ENCODE measurements around the gene BRAT1. TPM values are rescaled to one million over a fixed set of nuclear protein-coding genes. Genes with fewer than 3 reads are reported as not detected.
"Not testable (repeated sequence)": the region's sequence is repeated elsewhere in the genome, so short reads cannot be mapped to it uniquely, and the experiment has no call there.

The BRAT1 gene
- total RNA-seq, 2 donors from 2014 or later = 42.1 to 42.7 TPM

DNA sequence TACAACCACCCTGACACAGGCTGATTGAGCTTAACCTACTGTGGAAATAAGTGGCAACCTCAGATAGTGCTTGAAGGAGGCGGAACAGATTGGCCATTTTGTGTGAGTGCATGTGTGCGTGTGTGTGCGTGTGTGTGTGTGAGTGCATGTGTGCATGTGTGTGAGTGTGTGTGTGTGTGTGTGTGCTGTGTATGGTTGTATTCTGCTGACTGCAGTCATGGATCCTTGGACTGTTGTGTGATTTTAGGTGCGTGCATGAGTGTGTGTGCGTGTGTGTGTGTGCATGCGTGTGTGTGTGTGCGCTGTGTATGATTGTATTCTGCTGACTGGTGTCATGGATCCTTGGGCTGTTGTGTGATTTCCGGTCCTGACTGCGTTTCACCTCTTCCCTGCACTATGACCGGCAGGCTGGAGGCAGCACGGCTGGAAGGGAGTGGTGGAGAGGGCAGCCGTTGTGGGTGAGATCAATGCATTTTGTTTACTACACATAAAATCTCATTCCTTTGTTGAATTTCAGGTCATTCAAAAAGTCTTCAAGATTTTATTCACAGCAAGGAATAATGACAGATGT, 9.7 kb upstream of the BRAT1 start:
- Histone ChIP-seq H3K36me3 (ENCODE audit: control insufficient read depth, insufficient read depth, low read length) (peaks cover 7% of the 10 kb centered on the region), H3K9ac (ENCODE audit: extremely low read depth, low read length, poor library complexity, severe bottlenecking) (no peak overlapping the region), H3K27ac (ENCODE audit: low read depth, low read length) (no peak overlapping the region), H3K4me3 (ENCODE audit: low read length) (no peak overlapping the region), H3K4me1 (ENCODE audit: control insufficient read depth, insufficient read depth, low read length) (peaks cover 19% of the 10 kb centered on the region), H3K27me3 (ENCODE audit: control insufficient read depth, insufficient read depth, low read length, poor library complexity, severe bottlenecking) (no peaks in the 10 kb centered on the region), H3K9me3 (ENCODE audit: control insufficient read depth, low read length) (no peaks in the 10 kb centered on the region)
- no peak for DNase-seq
- WGBS, 2 experiments (ENCODE audit: insufficient coverage in 1 of 2, insufficient read length in 1 of 2) = 72 to 87% methylated on average over 3 to 11 of the region's 12 CpGs
- H3K9me3 Mint-ChIP-seq = no peaks in the 10 kb centered on the region
- no peak overlapping the region for H3K27ac Mint-ChIP-seq
- peaks cover 14% of the 10 kb centered on the region for H3K4me1 Mint-ChIP-seq
- no peaks in the 10 kb centered on the region for H3K27me3 Mint-ChIP-seq (ENCODE audit: insufficient read depth)
- peaks cover 15% of the 10 kb centered on the region for H3K36me3 Mint-ChIP-seq (ENCODE audit: low read depth)
- H3K4me3 Mint-ChIP-seq = no peak overlapping the region
- TF ChIP-seq, protein P1, sequence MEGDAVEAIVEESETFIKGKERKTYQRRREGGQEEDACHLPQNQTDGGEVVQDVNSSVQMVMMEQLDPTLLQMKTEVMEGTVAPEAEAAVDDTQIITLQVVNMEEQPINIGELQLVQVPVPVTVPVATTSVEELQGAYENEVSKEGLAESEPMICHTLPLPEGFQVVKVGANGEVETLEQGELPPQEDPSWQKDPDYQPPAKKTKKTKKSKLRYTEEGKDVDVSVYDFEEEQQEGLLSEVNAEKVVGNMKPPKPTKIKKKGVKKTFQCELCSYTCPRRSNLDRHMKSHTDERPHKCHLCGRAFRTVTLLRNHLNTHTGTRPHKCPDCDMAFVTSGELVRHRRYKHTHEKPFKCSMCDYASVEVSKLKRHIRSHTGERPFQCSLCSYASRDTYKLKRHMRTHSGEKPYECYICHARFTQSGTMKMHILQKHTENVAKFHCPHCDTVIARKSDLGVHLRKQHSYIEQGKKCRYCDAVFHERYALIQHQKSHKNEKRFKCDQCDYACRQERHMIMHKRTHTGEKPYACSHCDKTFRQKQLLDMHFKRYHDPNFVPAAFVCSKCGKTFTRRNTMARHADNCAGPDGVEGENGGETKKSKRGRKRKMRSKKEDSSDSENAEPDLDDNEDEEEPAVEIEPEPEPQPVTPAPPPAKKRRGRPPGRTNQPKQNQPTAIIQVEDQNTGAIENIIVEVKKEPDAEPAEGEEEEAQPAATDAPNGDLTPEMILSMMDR (conservative IDR thresholded peaks at IDR 0.05) = no peak

DNA sequence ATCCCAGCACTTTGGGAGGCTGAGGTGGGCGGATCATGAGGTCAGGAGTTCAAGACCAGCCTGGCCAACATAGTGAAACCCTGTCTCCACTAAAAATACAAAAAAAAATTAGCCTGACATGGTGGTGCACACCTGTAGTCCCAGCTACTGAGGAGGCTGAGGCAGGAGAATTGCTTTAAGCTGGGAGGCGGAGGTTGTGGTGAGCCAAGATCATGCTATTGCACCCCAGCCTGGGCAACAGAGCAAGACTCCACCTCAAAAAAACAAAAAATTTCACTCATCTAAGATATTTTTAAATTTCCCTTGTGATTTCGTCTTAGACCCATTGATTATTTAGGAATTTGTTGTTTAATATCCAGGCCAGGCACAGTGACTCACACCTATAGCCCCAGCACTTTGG, 8.6 kb upstream of the BRAT1 start:
- WGBS, 2 experiments (ENCODE audit: insufficient coverage in 1 of 2, insufficient read length in 1 of 2) = 92 to 93% methylated on average over 2 to 3 of the region's 3 CpGs
- H3K4me3 Mint-ChIP-seq, DNase-seq: not testable (repeated sequence)

GRCh38 chr7:2559283-2559950, 4.1 kb upstream of the BRAT1 start:
- no peaks in the 10 kb centered on the region for H3K27me3 Mint-ChIP-seq (ENCODE audit: insufficient read depth)
- no peak for DNase-seq
- 9 to 24% methylated on average over 13 to 52 of the region's 53 CpGs for WGBS, 2 experiments (ENCODE audit: insufficient coverage in 1 of 2, insufficient read length in 1 of 2)
- peaks cover 8% of the 10 kb centered on the region for H3K4me1 Mint-ChIP-seq
- peak overlapping the region; percentile 80 for H3K9ac ChIP-seq (ENCODE audit: extremely low read depth, low read length, poor library complexity, severe bottlenecking)
- peaks cover 7% of the 10 kb centered on the region for H3K36me3 ChIP-seq (ENCODE audit: control insufficient read depth, insufficient read depth, low read length)
- peak overlapping the region; percentile 62 for H3K4me3 Mint-ChIP-seq
- H3K4me3 ChIP-seq (ENCODE audit: low read length) = peak overlapping the region; percentile 88
- H3K9me3 ChIP-seq (ENCODE audit: control insufficient read depth, low read length) = no peaks in the 10 kb centered on the region
- H3K27ac ChIP-seq (ENCODE audit: low read depth, low read length) = peak overlapping the region; percentile 76
- H3K27ac Mint-ChIP-seq = no peak overlapping the region
- H3K9me3 Mint-ChIP-seq = no peaks in the 10 kb centered on the region
- no peaks in the 10 kb centered on the region for H3K27me3 ChIP-seq (ENCODE audit: control insufficient read depth, insufficient read depth, low read length, poor library complexity, severe bottlenecking)
- peaks cover 10% of the 10 kb centered on the region for H3K36me3 Mint-ChIP-seq (ENCODE audit: low read depth)
- H3K4me1 ChIP-seq (ENCODE audit: control insufficient read depth, insufficient read depth, low read length) = peaks cover 2% of the 10 kb centered on the region
- TF ChIP-seq, protein P1 (conservative IDR thresholded peaks at IDR 0.05) = no peak

More for the DNA sequence above, 8.6 kb upstream of the BRAT1 start:
- H3K27ac ChIP-seq (ENCODE audit: low read depth, low read length); H3K9me3 Mint-ChIP-seq; H3K27me3 ChIP-seq (ENCODE audit: control insufficient read depth, insufficient read depth, low read length, poor library complexity, severe bottlenecking); H3K27me3 Mint-ChIP-seq (ENCODE audit: insufficient read depth); H3K36me3 ChIP-seq (ENCODE audit: control insufficient read depth, insufficient read depth, low read length); H3K27ac Mint-ChIP-seq; H3K9ac ChIP-seq (ENCODE audit: extremely low read depth, low read length, poor library complexity, severe bottlenecking); H3K9me3 ChIP-seq (ENCODE audit: control insufficient read depth, low read length); H3K4me3 ChIP-seq (ENCODE audit: low read length); H3K4me1 Mint-ChIP-seq: not testable (repeated sequence)
- H3K4me1 ChIP-seq (ENCODE audit: control insufficient read depth, insufficient read depth, low read length) = peaks cover 11% of the 10 kb centered on the region
- H3K36me3 Mint-ChIP-seq (ENCODE audit: low read depth) = peaks cover 15% of the 10 kb centered on the region

Measured in endodermal cell (in vitro differentiated cells).